Coronary artery (tissue), 2 donors: Measurements from ENCODE around the gene LINGO1.

Experiments used
- DNase-seq: peaks from one replicate; pipeline ENCODE4 v3.0.0-alpha.2; 2017; ENCODE audit warnings: low spot score
- H3K27ac ChIP-seq, 2 donors: fragments of 200-600 bp; sonication (generic); one replicate each; pipeline ENCODE4 v1.5.1; 2016 to 2019
- H3K4me3 ChIP-seq: fragments of 200-600 bp; sonication (generic); 2 replicates; pipeline ENCODE4 v1.5.1; 2016; ENCODE audit warnings: mild to moderate bottlenecking, moderate library complexity
- CTCF ChIP-seq: fragments of 200-600 bp; sonication (generic); IDR thresholded peaks from one replicate; pipeline ENCODE4 v1.5.1; 2019; ENCODE audit warnings: antibody characterized with exemption

Gene LINGO1

GRCh38 chr15:77639431-77639830, 6.7 kb upstream of the LINGO1 start:
- DNase-seq = no peak
- no peak for TF ChIP-seq CTCF
- H3K4me3 ChIP-seq = no peak overlapping the region
- no peak overlapping the region for H3K27ac ChIP-seq

- DNase-seq = no peak
- H3K27ac ChIP-seq = no peak overlapping the region
- no peak for TF ChIP-seq CTCF
- no peak overlapping the region for H3K4me3 ChIP-seq
Measured at GRCh38 chr15:77637851-77638692, 5.4 kb upstream of the LINGO1 start.

GRCh38 chr15:77636209-77636608, 3.5 kb upstream of the LINGO1 start:
- no peak for TF ChIP-seq CTCF
- no peak overlapping the region for H3K27ac ChIP-seq

GRCh38 chr15:77634266-77634962, 1.7 kb upstream of the LINGO1 start:
- no peak overlapping the region for H3K27ac ChIP-seq
- peak; percentile 20 for TF ChIP-seq CTCF
- DNase-seq = no peak
- peak overlapping the region; percentile 47 for H3K4me3 ChIP-seq

More at GRCh38 chr15:77636209-77636608, 3.5 kb upstream of the LINGO1 start:
- no peak overlapping the region for H3K4me3 ChIP-seq
- DNase-seq = no peak

GRCh38 chr15:77633913-77634265, 1.2 kb upstream of the LINGO1 start:
- H3K4me3 ChIP-seq = peak overlapping the region; percentile 89
- no peak for TF ChIP-seq CTCF
- no peak overlapping the region for H3K27ac ChIP-seq
- DNase-seq = no peak

GRCh38 chr15:77633134-77633912, 611 bp upstream of the LINGO1 start:
- peak overlapping the region; percentile 89 for H3K4me3 ChIP-seq
- TF ChIP-seq CTCF = peak; percentile 100
- peak overlapping the region in 1 of 2 donors; percentile 65 for H3K27ac ChIP-seq
- DNase-seq = peak; percentile 87
